ENCODE measurements around the gene TADA2B. TPM values are rescaled to one million over a fixed set of nuclear protein-coding genes. Genes with fewer than 3 reads are reported as not detected.

Gene TADA2B
- total and polyA plus RNA-seq, 9 of the 15 experiments (the other 6 are each of a cell fraction or from before 2014, with no cell fraction given) = 0.55 to 12.2 (median 7.5) TPM

DNA sequence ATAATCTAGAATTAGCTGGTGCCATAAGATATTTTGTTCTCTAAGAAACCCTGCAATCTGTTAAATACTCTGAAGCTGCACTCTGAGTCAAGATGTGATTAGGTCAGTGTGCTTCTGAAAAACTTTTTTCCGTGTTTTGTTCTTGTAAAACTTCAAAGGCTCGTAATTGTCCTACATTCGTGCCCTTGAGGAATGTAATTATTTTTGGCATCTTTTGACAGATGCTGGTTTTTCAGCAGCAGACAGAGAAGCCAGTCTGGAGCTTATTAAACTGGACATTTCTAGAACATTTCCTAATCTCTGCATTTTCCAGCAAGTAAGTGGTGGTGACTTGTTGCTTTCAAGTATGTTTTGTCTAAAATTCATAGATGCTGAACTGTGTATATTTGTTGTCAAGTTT, 36.8 kb upstream of the TADA2B start:
- Histone ChIP-seq H3K9ac (ENCODE audit: insufficient read depth in 1 of 2, low read depth in 2 of 2, low read length in 2 of 2) (no peak overlapping the region), H3K4me3 (no peak overlapping the region), H3K27me3 (ENCODE audit: control insufficient read depth in 2 of 2, insufficient read depth in 2 of 2, low read length in 2 of 2) (no peaks in the 10 kb centered on the region), H2AFZ (ENCODE audit: low read depth, low read length) (no peak overlapping the region), H3K9me1 (ENCODE audit: control insufficient read depth, insufficient read depth, low read length) (no peaks in the 10 kb centered on the region), H3K79me2 (ENCODE audit: control insufficient read depth, insufficient read depth, low read length) (no peaks in the 10 kb centered on the region), H4K20me1 (replicated peaks; ENCODE audit: control insufficient read depth, insufficient read depth, low read length) (0 out of 2 replicates have a peak, but pooled peaks cover 6% of the 10 kb centered on the region), H3K4me2 (ENCODE audit: insufficient read depth, low read length) (no peak overlapping the region), H3K9me3 (replicated peaks; ENCODE audit: control insufficient read depth, insufficient read depth, low read depth, low read length) (no peaks in the 10 kb centered on the region), H3K4me1 (replicated peaks in 1 of 2; ENCODE audit: control insufficient read depth in 2 of 2, insufficient read depth in 2 of 2, low read length in 2 of 2) (peaks cover 0 to 4% of the 10 kb centered on the region in 2 experiments; a peak in 1 of 5 replicates), H3K27ac (ENCODE audit: extremely low read depth, low read depth, low read length) (no peak overlapping the region), H3K36me3 (ENCODE audit: control insufficient read depth, insufficient read depth, low read length) (peaks cover 95% of the 10 kb centered on the region)
- no TSS peak for BruUV-seq (replicated peaks)
- intact Hi-C loops (cut with micrococcal nuclease) (no loop called here), in situ Hi-C loops (cut with MboI) (no loop called here)
- ATAC-seq (no peak), DNase-seq (ENCODE audit: extremely low read depth in 1 of 4, low spot score in 3 of 4) (no peak), FAIRE-seq (peak; percentile 29)
- ChIA-PET CTCF (ENCODE audit: low intra/inter-chr PET ratio) (interaction anchor here (0.7 kb wide), 1 partner anchor 286 kb away, joined by 3 read pairs; no protein-coding TSS in a partner anchor), POLR2A (interaction anchor here (0.7 kb wide), 1 partner anchor 9 kb away, joined by 4 read pairs; no protein-coding TSS in a partner anchor)
- TF ChIP-seq, protein P1, sequence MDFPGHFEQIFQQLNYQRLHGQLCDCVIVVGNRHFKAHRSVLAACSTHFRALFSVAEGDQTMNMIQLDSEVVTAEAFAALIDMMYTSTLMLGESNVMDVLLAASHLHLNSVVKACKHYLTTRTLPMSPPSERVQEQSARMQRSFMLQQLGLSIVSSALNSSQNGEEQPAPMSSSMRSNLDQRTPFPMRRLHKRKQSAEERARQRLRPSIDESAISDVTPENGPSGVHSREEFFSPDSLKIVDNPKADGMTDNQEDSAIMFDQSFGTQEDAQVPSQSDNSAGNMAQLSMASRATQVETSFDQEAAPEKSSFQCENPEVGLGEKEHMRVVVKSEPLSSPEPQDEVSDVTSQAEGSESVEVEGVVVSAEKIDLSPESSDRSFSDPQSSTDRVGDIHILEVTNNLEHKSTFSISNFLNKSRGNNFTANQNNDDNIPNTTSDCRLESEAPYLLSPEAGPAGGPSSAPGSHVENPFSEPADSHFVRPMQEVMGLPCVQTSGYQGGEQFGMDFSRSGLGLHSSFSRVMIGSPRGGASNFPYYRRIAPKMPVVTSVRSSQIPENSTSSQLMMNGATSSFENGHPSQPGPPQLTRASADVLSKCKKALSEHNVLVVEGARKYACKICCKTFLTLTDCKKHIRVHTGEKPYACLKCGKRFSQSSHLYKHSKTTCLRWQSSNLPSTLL (IDR thresholded peaks at IDR 0.05) = no peak
- TF ChIP-seq ARNT (IDR thresholded peaks at IDR 0.05) (no peak), HNRNPLL (IDR thresholded peaks at IDR 0.05; ENCODE audit: low read depth, low read length, poor library complexity, severe bottlenecking) (no peak), ZNF76 (CRISPR knock-in tag; IDR thresholded peaks at IDR 0.05; ENCODE audit: borderline replicate concordance) (no peak)
- WGBS (ENCODE audit: insufficient coverage, low coverage, missing lambda C conversion rate) = 79% methylated on average over 3 of the region's 3 CpGs

All from K562 (cell line).